Activated naive CD4-positive, alpha-beta T cell treated with anti-CD3 and anti-CD28 coated beads for 36 hours (primary cell): ENCODE data around the gene VWA1. TPM values are rescaled to one million over a fixed set of nuclear protein-coding genes. Genes with fewer than 3 reads are reported as not detected.
"Not testable (repeated sequence)": the region's sequence is repeated elsewhere in the genome, so short reads cannot be mapped to it uniquely, and the experiment has no call there.

Experiments used
- CTCF ChIA-PET: fragments of 350-600 bp; sonication (Branson Sonifier 250); formaldehyde crosslinking; loops from one replicate; lab custom pipeline; 2021; ENCODE audit warnings: antibody characterized with exemption; lab: Charles Lee
- DNase-seq: peaks from one replicate; pipeline ENCODE4 v3.0.0-alpha.2; 2020
- H3K27ac Mint-ChIP-seq: one replicate; pipeline ENCODE4 v1.8.0; 2021; ENCODE audit warnings: mild to moderate bottlenecking, mixed read lengths
- H3K27me3 Mint-ChIP-seq: one replicate; pipeline ENCODE4 v1.8.0; 2021; ENCODE audit warnings: low read depth, mixed read lengths
- H3K36me3 Mint-ChIP-seq: one replicate; pipeline ENCODE4 v1.8.0; 2021; ENCODE audit warnings: low read depth, mixed read lengths
- H3K4me1 Mint-ChIP-seq: one replicate; pipeline ENCODE4 v1.8.0; 2021; ENCODE audit warnings: low read depth, mixed read lengths
- H3K4me3 Mint-ChIP-seq: one replicate; pipeline ENCODE4 v1.8.0; 2021; ENCODE audit warnings: mild to moderate bottlenecking, moderate library complexity, mixed read lengths
- H3K9me3 Mint-ChIP-seq: one replicate; pipeline ENCODE4 v1.8.0; 2021; ENCODE audit warnings: mixed read lengths
- intact Hi-C: fragments of 100-400 bp; cut with micrococcal nuclease; formaldehyde crosslinking; loops from one replicate; pipeline ENCODE4 v1.15.1; 2023
- total RNA-seq, 2 experiments: library from RNA; stranded (reverse); gene quantifications; one replicate each; pipeline ENCODE4 v1.2.3, GENCODE V29; 2021

VWA1 gene
- total RNA-seq, 2 experiments from 2014 or later, result 0.72 to 0.74 TPM

GRCh38 chr1:1479547-1480487 is 44.3 kb downstream of the VWA1 start:
- no peak for DNase-seq
- no peaks in the 10 kb centered on the region for H3K27me3 Mint-ChIP-seq
- no peaks in the 10 kb centered on the region for H3K4me1 Mint-ChIP-seq
- intact Hi-C loops, result no loop called here
- peaks cover 34% of the 10 kb centered on the region for H3K36me3 Mint-ChIP-seq
- H3K9me3 Mint-ChIP-seq, result no peaks in the 10 kb centered on the region
- H3K27ac Mint-ChIP-seq, result no peak overlapping the region
- H3K4me3 Mint-ChIP-seq, result no peak overlapping the region
- CTCF ChIA-PET, result no interaction called here

GRCh38 chr1:1480488-1480867 is 45.0 kb downstream of the VWA1 start:
- H3K9me3 Mint-ChIP-seq, intact Hi-C loops, DNase-seq, CTCF ChIA-PET, H3K27me3 Mint-ChIP-seq, H3K4me3 Mint-ChIP-seq, H3K27ac Mint-ChIP-seq, H3K4me1 Mint-ChIP-seq: not testable (repeated sequence)
- peaks cover 33% of the 10 kb centered on the region for H3K36me3 Mint-ChIP-seq

GRCh38 chr1:1481811-1482210 is 46.3 kb downstream of the VWA1 start:
- H3K9me3 Mint-ChIP-seq, H3K4me3 Mint-ChIP-seq, H3K4me1 Mint-ChIP-seq, H3K27ac Mint-ChIP-seq, H3K27me3 Mint-ChIP-seq, intact Hi-C loops, CTCF ChIA-PET, DNase-seq: not testable (repeated sequence)
- peaks cover 31% of the 10 kb centered on the region for H3K36me3 Mint-ChIP-seq

- Mint-ChIP-seq H3K36me3 (peaks cover 26% of the 10 kb centered on the region), H3K4me1 (no peaks in the 10 kb centered on the region), H3K9me3 (no peaks in the 10 kb centered on the region), H3K27me3 (no peaks in the 10 kb centered on the region), H3K4me3 (no peak overlapping the region), H3K27ac (no peak overlapping the region)
- intact Hi-C loops, result no loop called here
- DNase-seq, result no peak
- CTCF ChIA-PET, result interaction anchor here (0.9 kb wide), 1 partner anchor 22 kb away, joined by 3 read pairs; no protein-coding TSS in a partner anchor
Measured at GRCh38 chr1:1482856-1483255, 47.4 kb downstream of the VWA1 start.

- intact Hi-C loops, result no loop called here
- H3K27ac Mint-ChIP-seq, result no peak overlapping the region
- H3K4me3 Mint-ChIP-seq, result no peak overlapping the region
- no peaks in the 10 kb centered on the region for H3K4me1 Mint-ChIP-seq
- DNase-seq, result no peak
- no peaks in the 10 kb centered on the region for H3K27me3 Mint-ChIP-seq
- CTCF ChIA-PET, result interaction anchor here (0.6 kb wide), 1 partner anchor 26 kb away, joined by 3 read pairs; no protein-coding TSS in a partner anchor
- peaks cover 29% of the 10 kb centered on the region for H3K36me3 Mint-ChIP-seq
- no peaks in the 10 kb centered on the region for H3K9me3 Mint-ChIP-seq
Measured at GRCh38 chr1:1483714-1484113, 48.2 kb downstream of the VWA1 start.

GRCh38 chr1:1484976-1485750 is 49.7 kb downstream of the VWA1 start:
- CTCF ChIA-PET, result interaction anchor here (0.6 kb wide), 1 partner anchor 45 kb away, joined by 3 read pairs; no protein-coding TSS in a partner anchor
- H3K4me1 Mint-ChIP-seq, DNase-seq, H3K9me3 Mint-ChIP-seq, intact Hi-C loops, H3K27ac Mint-ChIP-seq, H3K27me3 Mint-ChIP-seq, H3K4me3 Mint-ChIP-seq: not testable (repeated sequence)
- peaks cover 25% of the 10 kb centered on the region for H3K36me3 Mint-ChIP-seq

- CTCF ChIA-PET, intact Hi-C loops, DNase-seq, H3K9me3 Mint-ChIP-seq, H3K27ac Mint-ChIP-seq, H3K4me1 Mint-ChIP-seq, H3K4me3 Mint-ChIP-seq, H3K27me3 Mint-ChIP-seq: not testable (repeated sequence)
- H3K36me3 Mint-ChIP-seq, result peaks cover 23% of the 10 kb centered on the region
Measured at GRCh38 chr1:1485755-1486317, 50.3 kb downstream of the VWA1 start.

- H3K4me3 Mint-ChIP-seq, result no peak overlapping the region
- H3K27me3 Mint-ChIP-seq, result no peaks in the 10 kb centered on the region
- H3K27ac Mint-ChIP-seq, result no peak overlapping the region
- H3K36me3 Mint-ChIP-seq, result peaks cover 39% of the 10 kb centered on the region
- H3K4me1 Mint-ChIP-seq, result no peaks in the 10 kb centered on the region
- intact Hi-C loops, result no loop called here
- CTCF ChIA-PET, result no interaction called here
- DNase-seq, result no peak
- peaks cover 5% of the 10 kb centered on the region for H3K9me3 Mint-ChIP-seq
Measured at GRCh38 chr1:1487701-1488100, 52.2 kb downstream of the VWA1 start.

GRCh38 chr1:1489231-1489630 is 53.7 kb downstream of the VWA1 start:
- DNase-seq, result no peak
- H3K27ac Mint-ChIP-seq, result no peak overlapping the region
- H3K9me3 Mint-ChIP-seq, result peaks cover 8% of the 10 kb centered on the region
- peaks cover 48% of the 10 kb centered on the region for H3K36me3 Mint-ChIP-seq
- intact Hi-C loops, result no loop called here
- no peaks in the 10 kb centered on the region for H3K4me1 Mint-ChIP-seq
- CTCF ChIA-PET, result no interaction called here
- H3K27me3 Mint-ChIP-seq, result no peaks in the 10 kb centered on the region
- H3K4me3 Mint-ChIP-seq, result no peak overlapping the region

- Mint-ChIP-seq H3K4me1 (no peaks in the 10 kb centered on the region), H3K4me3 (no peak overlapping the region), H3K9me3 (peaks cover 8% of the 10 kb centered on the region), H3K27me3 (no peaks in the 10 kb centered on the region), H3K36me3 (peaks cover 44% of the 10 kb centered on the region), H3K27ac (no peak overlapping the region)
- DNase-seq, result no peak
- intact Hi-C loops, result no loop called here
- CTCF ChIA-PET, result no interaction called here
Measured at GRCh38 chr1:1489861-1490260, 54.4 kb downstream of the VWA1 start.

GRCh38 chr1:1490633-1491230 is 55.2 kb downstream of the VWA1 start:
- Mint-ChIP-seq H3K9me3 (peaks cover 8% of the 10 kb centered on the region), H3K4me1 (no peaks in the 10 kb centered on the region), H3K27me3 (no peaks in the 10 kb centered on the region), H3K27ac (no peak overlapping the region), H3K36me3 (peaks cover 47% of the 10 kb centered on the region), H3K4me3 (no peak overlapping the region)
- no peak for DNase-seq
- intact Hi-C loops, result no loop called here
- CTCF ChIA-PET, result no interaction called here

GRCh38 chr1:1491601-1492000 is 56.1 kb downstream of the VWA1 start:
- Mint-ChIP-seq H3K4me1 (no peaks in the 10 kb centered on the region), H3K36me3 (peaks cover 48% of the 10 kb centered on the region), H3K27ac (no peak overlapping the region), H3K9me3 (peaks cover 8% of the 10 kb centered on the region), H3K27me3 (no peaks in the 10 kb centered on the region), H3K4me3 (no peak overlapping the region)
- CTCF ChIA-PET, result no interaction called here
- DNase-seq, result no peak
- intact Hi-C loops, result no loop called here
